GOT3 (cell line): ENCODE results near the gene ACOT4.
"Not testable (repeated sequence)": the region's sequence is repeated elsewhere in the genome, so short reads cannot be mapped to it uniquely, and the experiment has no call there.

Experiments
- DNase-seq: peaks from one replicate; lab custom pipeline; 2025; ENCODE audit warnings: mixed read lengths; lab: John Stamatoyannopoulos, UW

ACOT4 gene

GRCh38 chr14:73591690-73592449 is at the start of gene ACOT4:
ACOT4 (plus strand) TSS chr14:73591873; CDS start chr14:73591960, 87 bp downstream.
- no peak for DNase-seq

- DNase-seq: not testable (repeated sequence)
Measured at GRCh38 chr14:73542961-73543360, 48.7 kb upstream of the ACOT4 start.

DNA sequence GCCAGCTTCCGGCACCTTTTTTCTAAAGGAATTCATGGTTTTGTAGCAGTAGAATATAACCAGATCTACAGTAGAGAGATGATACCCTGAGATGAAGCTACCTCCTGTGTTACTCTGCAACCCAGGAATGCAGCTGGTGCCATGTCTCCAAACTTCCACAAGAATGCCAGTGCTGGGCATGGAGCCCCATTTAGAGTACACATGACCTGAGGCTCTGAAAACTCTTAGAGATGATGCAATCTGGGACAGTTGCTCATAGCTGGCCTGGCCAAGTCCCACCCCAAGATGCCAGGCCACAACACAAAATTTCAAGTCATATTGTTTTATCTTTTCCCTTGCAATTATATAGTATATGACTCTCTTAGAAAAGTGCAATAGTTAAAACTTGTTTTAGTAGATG is 46.3 kb upstream of the ACOT4 start:
- not testable (repeated sequence) for DNase-seq

GRCh38 chr14:73549097-73549496 is 42.6 kb upstream of the ACOT4 start:
- not testable (repeated sequence) for DNase-seq

DNA sequence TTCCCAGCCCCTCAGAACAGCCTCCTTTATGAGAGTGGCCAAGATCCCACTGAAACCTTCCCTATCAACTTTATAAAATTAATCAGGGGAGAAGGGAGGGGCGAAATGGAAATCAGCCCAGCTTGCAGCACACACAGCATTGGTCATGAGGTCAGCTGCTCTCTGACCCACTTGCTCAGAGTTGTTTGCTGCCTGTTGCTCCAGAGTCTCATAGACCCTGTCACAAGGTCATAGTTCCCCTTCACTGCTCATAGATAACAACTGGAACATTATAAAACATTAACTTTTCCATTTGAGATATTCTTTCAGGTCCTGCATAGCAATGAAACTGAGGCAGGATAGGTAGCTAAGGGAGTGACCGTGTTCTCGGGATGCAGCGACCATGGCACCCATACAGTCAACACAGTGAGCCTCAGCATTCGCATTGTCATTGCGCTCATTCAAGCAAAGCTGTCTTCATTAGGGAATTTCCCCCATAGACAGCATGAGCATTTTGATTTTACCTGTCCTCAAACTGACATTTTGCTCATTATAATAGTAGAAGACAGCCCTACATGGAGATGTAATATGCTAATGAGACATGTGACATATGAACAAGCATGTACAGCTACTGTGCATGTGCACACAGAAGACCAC is 41.7 kb upstream of the ACOT4 start:
- not testable (repeated sequence) for DNase-seq

GRCh38 chr14:73553845-73554244 is 37.8 kb upstream of the ACOT4 start:
- no peak for DNase-seq

GRCh38 chr14:73557201-73557600 is 34.5 kb upstream of the ACOT4 start:
- not testable (repeated sequence) for DNase-seq

DNA sequence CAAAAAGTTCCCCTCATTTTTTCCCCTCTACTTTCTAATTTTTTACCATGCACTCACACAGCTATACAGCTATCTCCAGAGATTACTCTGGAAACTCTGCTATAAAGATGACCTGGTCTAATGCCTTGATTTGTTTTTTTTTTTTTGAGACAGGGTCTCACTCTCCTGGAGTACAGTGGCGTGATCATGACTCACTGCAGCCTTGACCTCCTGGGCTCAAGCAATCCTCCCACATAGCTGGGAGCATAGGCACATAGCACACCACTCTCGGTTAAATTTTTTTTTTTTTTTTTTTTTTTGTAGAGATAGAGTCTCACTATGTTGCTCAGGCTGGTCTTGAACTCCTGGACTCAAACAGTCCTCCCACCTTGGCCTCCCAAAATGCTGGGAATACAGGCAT is 33.4 kb upstream of the ACOT4 start:
- not testable (repeated sequence) for DNase-seq

DNA sequence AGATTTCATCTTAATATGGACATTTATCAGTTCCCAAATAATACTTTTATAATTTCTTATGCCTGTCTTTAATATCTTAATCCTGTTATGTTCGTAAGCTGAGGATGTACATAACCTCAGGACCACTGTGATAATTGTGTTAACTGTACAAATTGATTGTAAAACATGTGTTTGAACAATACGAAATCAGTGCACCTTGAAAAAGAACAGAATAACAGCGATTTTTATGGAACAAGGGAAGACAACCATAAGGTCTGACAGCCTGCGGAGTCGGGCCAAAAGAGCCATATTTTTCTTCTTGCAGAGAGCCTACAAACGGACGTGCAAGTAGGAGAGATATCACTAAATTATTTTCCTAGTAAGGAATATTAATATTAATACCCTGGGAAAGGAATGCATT is 29.4 kb upstream of the ACOT4 start:
- not testable (repeated sequence) for DNase-seq

DNA sequence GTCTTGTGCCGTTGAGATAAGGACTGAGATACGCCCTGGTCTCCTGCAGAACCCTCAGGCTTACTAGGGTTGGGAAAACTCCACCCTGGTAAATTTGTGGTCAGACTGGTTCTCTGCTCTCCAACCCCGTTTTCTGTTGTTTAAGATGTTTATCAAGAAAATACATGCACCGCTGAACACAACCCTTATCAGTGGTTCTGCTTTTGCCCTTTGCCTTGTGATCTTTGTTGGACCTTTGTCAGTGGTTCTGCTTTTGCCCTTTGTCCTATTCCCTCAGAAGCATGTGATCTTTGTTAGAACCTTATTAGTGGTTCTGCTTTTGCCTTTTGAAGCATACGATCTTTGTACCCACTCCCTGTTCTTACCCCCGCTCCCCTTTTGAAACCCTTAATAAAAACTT is 29.0 kb upstream of the ACOT4 start:
- DNase-seq: not testable (repeated sequence)

DNA sequence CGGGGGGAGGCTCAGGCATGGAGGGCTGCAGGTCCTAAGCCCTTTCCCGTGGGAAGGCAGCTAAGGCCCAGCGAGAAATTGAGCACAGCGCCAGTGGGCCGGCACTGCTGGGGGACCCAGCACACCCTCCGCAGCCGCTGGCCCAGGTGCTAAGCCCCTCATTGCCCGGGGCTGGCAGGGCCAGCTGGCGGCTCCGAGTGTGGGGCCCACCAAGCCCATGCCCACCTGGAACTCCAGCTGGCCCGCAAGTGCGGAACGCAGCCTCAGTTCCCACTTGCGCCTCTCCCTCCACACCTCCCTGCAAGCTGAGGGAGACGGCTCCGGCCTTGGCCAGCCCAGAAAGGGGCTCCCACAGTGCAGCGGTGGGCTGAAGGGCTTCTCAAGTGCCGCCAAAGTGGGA is 25.2 kb upstream of the ACOT4 start:
- DNase-seq: not testable (repeated sequence)

GRCh38 chr14:73566935-73567334 is 24.7 kb upstream of the ACOT4 start:
- not testable (repeated sequence) for DNase-seq

DNA sequence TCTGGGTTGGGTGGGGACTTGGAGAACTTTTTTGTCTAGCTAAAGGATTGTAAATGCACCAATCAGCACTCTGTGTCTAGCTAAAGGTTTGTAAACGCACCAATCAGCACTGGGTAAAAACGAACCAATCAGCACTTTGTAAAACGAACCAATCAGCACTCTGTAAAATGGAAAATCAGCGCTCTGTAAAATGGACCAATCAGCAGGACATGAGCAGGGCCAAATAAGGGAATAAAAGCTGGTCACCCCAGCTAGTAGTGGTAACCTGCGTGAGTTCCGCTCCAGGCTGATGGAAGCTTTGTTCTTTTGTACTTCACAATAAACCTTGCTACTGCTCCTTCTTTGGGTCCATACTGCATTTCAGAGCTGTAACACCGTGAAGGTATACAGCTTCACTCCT is 24.3 kb upstream of the ACOT4 start:
- DNase-seq: no peak

GRCh38 chr14:73567951-73568885 is 23.5 kb upstream of the ACOT4 start:
- DNase-seq: no peak

GRCh38 chr14:73568886-73569184 is 22.8 kb upstream of the ACOT4 start:
- not testable (repeated sequence) for DNase-seq

- DNase-seq: peak; percentile 6
Measured at GRCh38 chr14:73569185-73569958, 22.3 kb upstream of the ACOT4 start, which contains the start of gene ACOT2. ACOT2 (plus strand) TSS chr14:73569213; CDS start chr14:73569241, 28 bp downstream.

DNA sequence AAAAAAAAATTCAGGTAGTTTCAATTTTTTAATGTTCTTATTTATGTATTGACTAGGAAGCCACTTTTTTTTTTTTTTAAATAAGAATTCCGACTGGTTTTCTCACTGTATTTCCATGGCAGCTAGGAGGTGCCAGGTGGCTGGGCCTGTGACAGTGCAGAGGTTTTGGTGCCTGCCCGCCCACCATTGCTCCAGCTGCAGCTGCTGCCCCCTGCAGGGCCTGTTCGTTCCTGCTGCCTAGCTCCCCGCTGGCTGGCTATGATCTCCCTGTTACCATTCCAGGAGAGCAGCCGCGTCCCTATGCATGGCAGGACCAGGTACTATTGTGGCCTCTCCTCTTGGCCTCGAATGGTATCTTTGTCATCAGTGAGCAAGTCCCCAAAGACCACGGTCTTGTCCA is 20.8 kb upstream of the ACOT4 start:
- not testable (repeated sequence) for DNase-seq

GRCh38 chr14:73573034-73573433 is 18.6 kb upstream of the ACOT4 start:
- not testable (repeated sequence) for DNase-seq

DNA sequence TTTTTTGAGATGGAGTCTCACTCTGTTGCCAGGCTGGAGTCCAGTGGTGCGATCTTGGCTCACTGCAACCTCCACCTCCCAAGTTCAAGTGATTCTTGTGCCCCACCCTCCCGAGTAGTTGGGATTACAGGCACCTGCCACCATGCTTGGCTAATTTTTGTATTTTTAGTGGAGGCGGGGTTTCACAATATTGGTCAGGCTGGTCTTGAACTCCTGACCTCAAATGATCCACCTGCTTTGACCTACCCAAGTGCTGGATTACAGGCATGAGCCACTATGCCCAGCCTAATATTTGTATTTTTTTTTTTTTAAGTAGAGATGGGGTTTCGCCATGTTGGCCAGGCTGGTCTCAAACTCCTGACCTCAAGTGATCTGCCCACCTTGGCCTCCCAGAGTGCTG is 17.9 kb upstream of the ACOT4 start:
- DNase-seq: not testable (repeated sequence)

DNA sequence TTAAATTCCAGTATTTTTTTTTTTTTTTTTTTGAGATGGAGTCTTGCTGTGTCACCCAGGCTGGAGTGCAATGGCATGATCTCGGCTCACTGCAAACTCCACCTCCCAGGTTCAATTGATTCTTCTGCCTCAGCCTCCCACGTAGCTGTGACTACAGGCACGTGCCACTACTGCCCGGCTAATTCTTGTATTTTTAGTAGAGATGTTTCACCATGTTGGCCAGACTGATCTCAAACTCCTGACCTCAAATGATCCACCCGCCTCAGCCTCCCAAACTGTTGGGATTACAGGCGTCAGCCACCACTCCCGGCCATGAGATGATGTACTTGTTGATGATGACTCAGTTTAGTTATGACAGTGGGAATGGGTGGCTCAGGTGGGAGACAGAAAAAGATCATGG is 17.4 kb upstream of the ACOT4 start:
- DNase-seq: not testable (repeated sequence)

GRCh38 chr14:73576391-73576790 is 15.3 kb upstream of the ACOT4 start:
- no peak for DNase-seq

DNA sequence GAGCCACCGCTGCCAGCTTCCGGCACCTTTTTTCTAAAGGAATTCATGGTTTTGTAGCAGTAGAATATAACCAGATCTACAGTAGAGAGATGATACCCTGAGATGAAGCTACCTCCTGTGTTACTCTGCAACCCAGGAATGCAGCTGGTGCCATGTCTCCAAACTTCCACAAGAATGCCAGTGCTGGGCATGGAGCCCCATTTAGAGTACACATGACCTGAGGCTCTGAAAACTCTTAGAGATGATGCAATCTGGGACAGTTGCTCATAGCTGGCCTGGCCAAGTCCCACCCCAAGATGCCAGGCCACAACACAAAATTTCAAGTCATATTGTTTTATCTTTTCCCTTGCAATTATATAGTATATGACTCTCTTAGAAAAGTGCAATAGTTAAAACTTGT is 14.5 kb upstream of the ACOT4 start:
- DNase-seq: not testable (repeated sequence)
